HEK293T (cell line): Measurements from ENCODE around the gene ASCC1.

Experiments used
- ARNT ChIP-seq: fragments of 450-650 bp; IDR thresholded peaks from 2 replicates; pipeline ENCODE4 v1.6.1; 2017; ENCODE audit warnings: mild to moderate bottlenecking
- BHLHE40 ChIP-seq: fragments of 450-650 bp; IDR thresholded peaks from 2 replicates; pipeline ENCODE4 v1.6.1; 2016; ENCODE audit warnings: mild to moderate bottlenecking, moderate library complexity, borderline replicate concordance
- CTBP1 ChIP-seq: fragments of 450-650 bp; IDR thresholded peaks from 2 replicates; pipeline ENCODE4 v1.6.1; 2016; ENCODE audit warnings: borderline replicate concordance
- FOXA1 ChIP-seq: fragments of 450-650 bp; IDR thresholded peaks from 2 replicates; pipeline ENCODE4 v1.6.1; 2016; ENCODE audit warnings: mild to moderate bottlenecking
- FOXM1 ChIP-seq: fragments of 450-650 bp; IDR thresholded peaks from 2 replicates; pipeline ENCODE4 v1.6.1; 2017; ENCODE audit warnings: mild to moderate bottlenecking, borderline replicate concordance
- L3MBTL2 ChIP-seq: fragments of 450-650 bp; conservative IDR thresholded peaks from 2 replicates; pipeline ENCODE4 v1.6.1; 2016; ENCODE audit warnings: mild to moderate bottlenecking
- LEF1 ChIP-seq: fragments of 450-650 bp; IDR thresholded peaks from 2 replicates; pipeline ENCODE4 v1.6.1; 2017; ENCODE audit warnings: mild to moderate bottlenecking, borderline replicate concordance
- SP1 ChIP-seq: fragments of 450-650 bp; IDR thresholded peaks from 2 replicates; pipeline ENCODE4 v1.6.1; 2017
- TARDBP ChIP-seq: fragments of 450-650 bp; IDR thresholded peaks from 2 replicates; pipeline ENCODE4 v1.6.1; 2016
- ZNF384 ChIP-seq: fragments of 450-650 bp; IDR thresholded peaks from 2 replicates; pipeline ENCODE4 v1.6.1; 2016

- TF ChIP-seq FOXM1 (no peak), SP1 (no peak), FOXA1 (no peak), BHLHE40 (no peak), TARDBP (no peak), ARNT (no peak), ZNF384 (no peak), LEF1 (no peak), L3MBTL2 (no peak), CTBP1 (no peak)
Observed at GRCh38 chr10:72077275-72077990, 138.6 kb downstream of the ASCC1 start.
